KOPT-K1 (cell line): ENCODE data around the gene MTMR12.

Experiments
- H3K27ac ChIP-seq: fragments of 200-600 bp; sonication (generic); 2 replicates; pipeline ENCODE4 v1.5.1; 2016; ENCODE audit warnings: antibody characterized with exemption, mild to moderate bottlenecking, low read depth, low read length; ENCODE audit not compliant: poor library complexity, severe bottlenecking
- H3K36me3 ChIP-seq: fragments of 200-600 bp; sonication (generic); 2 replicates; pipeline ENCODE4 v1.5.1; 2017; ENCODE audit warnings: antibody characterized with exemption, mild to moderate bottlenecking, low read length, moderate library complexity; ENCODE audit not compliant: insufficient read depth
- H3K9me3 ChIP-seq: fragments of 200-600 bp; sonication (generic); 2 replicates; pipeline ENCODE4 v1.5.1; 2017; ENCODE audit warnings: antibody characterized with exemption, low read length, mild to moderate bottlenecking; ENCODE audit not compliant: insufficient read depth, poor library complexity, severe bottlenecking

The MTMR12 gene

GRCh38 chr5:32279223-32279622 lies 33.5 kb downstream of the MTMR12 start:
- H3K27ac ChIP-seq: no peak overlapping the region
- no peaks in the 10 kb centered on the region for H3K9me3 ChIP-seq
- H3K36me3 ChIP-seq: peaks cover 18% of the 10 kb centered on the region

- Histone ChIP-seq H3K27ac (no peak overlapping the region), H3K36me3 (peaks cover 26% of the 10 kb centered on the region), H3K9me3 (no peaks in the 10 kb centered on the region)
Observed at GRCh38 chr5:32278406-32278805, 34.3 kb downstream of the MTMR12 start.

GRCh38 chr5:32277798-32278197 lies 34.9 kb downstream of the MTMR12 start:
- Histone ChIP-seq H3K9me3 (no peaks in the 10 kb centered on the region), H3K27ac (no peak overlapping the region), H3K36me3 (peaks cover 32% of the 10 kb centered on the region)

- H3K36me3 ChIP-seq: peaks cover 39% of the 10 kb centered on the region
- no peak overlapping the region for H3K27ac ChIP-seq
- H3K9me3 ChIP-seq: no peaks in the 10 kb centered on the region
Observed at GRCh38 chr5:32276173-32276853, 36.4 kb downstream of the MTMR12 start.

GRCh38 chr5:32275396-32275741 lies 37.4 kb downstream of the MTMR12 start:
- Histone ChIP-seq H3K27ac (no peak overlapping the region), H3K36me3 (peaks cover 49% of the 10 kb centered on the region)

GRCh38 chr5:32274548-32275395 lies 38.0 kb downstream of the MTMR12 start:
- no peaks in the 10 kb centered on the region for H3K9me3 ChIP-seq
- H3K36me3 ChIP-seq: peaks cover 55% of the 10 kb centered on the region
- no peak overlapping the region for H3K27ac ChIP-seq

More at GRCh38 chr5:32275396-32275741, 37.4 kb downstream of the MTMR12 start:
- H3K9me3 ChIP-seq: no peaks in the 10 kb centered on the region

GRCh38 chr5:32273821-32274220 lies 38.9 kb downstream of the MTMR12 start:
- Histone ChIP-seq H3K27ac (no peak overlapping the region), H3K9me3 (no peaks in the 10 kb centered on the region), H3K36me3 (peaks cover 60% of the 10 kb centered on the region)

- Histone ChIP-seq H3K9me3 (no peaks in the 10 kb centered on the region), H3K36me3 (peaks cover 70% of the 10 kb centered on the region), H3K27ac (no peak overlapping the region)
Observed at GRCh38 chr5:32272746-32273145, 40.0 kb downstream of the MTMR12 start.

- Histone ChIP-seq H3K9me3 (no peaks in the 10 kb centered on the region), H3K36me3 (peaks cover 82% of the 10 kb centered on the region), H3K27ac (no peak overlapping the region)
Observed at GRCh38 chr5:32270946-32271345, 41.8 kb downstream of the MTMR12 start.

GRCh38 chr5:32270178-32270577 lies 42.6 kb downstream of the MTMR12 start:
- Histone ChIP-seq H3K36me3 (peaks cover 85% of the 10 kb centered on the region), H3K27ac (no peak overlapping the region), H3K9me3 (no peaks in the 10 kb centered on the region)

- Histone ChIP-seq H3K27ac (no peak overlapping the region), H3K9me3 (no peaks in the 10 kb centered on the region), H3K36me3 (peaks cover 90% of the 10 kb centered on the region)
Observed at GRCh38 chr5:32265902-32266301, 46.8 kb downstream of the MTMR12 start.

- no peaks in the 10 kb centered on the region for H3K9me3 ChIP-seq
- peaks cover 85% of the 10 kb centered on the region for H3K36me3 ChIP-seq
- H3K27ac ChIP-seq: no peak overlapping the region
Observed at GRCh38 chr5:32264957-32265572, 47.7 kb downstream of the MTMR12 start.

- Histone ChIP-seq H3K27ac (no peak overlapping the region), H3K36me3 (peaks cover 88% of the 10 kb centered on the region), H3K9me3 (no peaks in the 10 kb centered on the region)
Observed at GRCh38 chr5:32263684-32264083, 49.1 kb downstream of the MTMR12 start.

- H3K9me3 ChIP-seq: no peaks in the 10 kb centered on the region
- H3K36me3 ChIP-seq: peaks cover 72% of the 10 kb centered on the region
- no peak overlapping the region for H3K27ac ChIP-seq
Observed at GRCh38 chr5:32261198-32261597, 51.5 kb downstream of the MTMR12 start.

GRCh38 chr5:32259033-32259432 lies 53.7 kb downstream of the MTMR12 start:
- no peaks in the 10 kb centered on the region for H3K9me3 ChIP-seq
- H3K36me3 ChIP-seq: peaks cover 74% of the 10 kb centered on the region
- no peak overlapping the region for H3K27ac ChIP-seq
